Central memory CD8-positive, alpha-beta T cell (primary cell): Measurements from ENCODE around the gene GPRC5B.

Experiments
- ATAC-seq: fragments of 150-1000 bp; cut with Tn5 transposase; replicated peaks from 2 replicates; pipeline ENCODE4 v1.10.0; 2022; ENCODE audit warnings: mild to moderate bottlenecking, moderate FRiP score, moderate number of reproducible peaks; ENCODE audit not compliant: poor library complexity, severe bottlenecking; ENCODE audit errors: extremely low read depth
- DNase-seq, 2 donors: peaks; one replicate each; pipeline ENCODE4 v3.0.0; 2021; ENCODE audit warnings: low spot score in 2 of 2
- H3K27ac Mint-ChIP-seq: one replicate; pipeline ENCODE4 v1.8.0; 2022; ENCODE audit warnings: low read depth, mild to moderate bottlenecking, moderate library complexity, mixed read lengths
- H3K27me3 Mint-ChIP-seq: one replicate; pipeline ENCODE4 v1.8.0; 2022; ENCODE audit warnings: mixed read lengths
- H3K36me3 Mint-ChIP-seq: one replicate; pipeline ENCODE4 v1.8.0; 2022; ENCODE audit warnings: mild to moderate bottlenecking, moderate library complexity, mixed read lengths; ENCODE audit not compliant: insufficient read depth
- H3K4me1 Mint-ChIP-seq: one replicate; pipeline ENCODE4 v1.8.0; 2022; ENCODE audit warnings: mixed read lengths
- H3K4me3 Mint-ChIP-seq: one replicate; pipeline ENCODE4 v1.8.0; 2022; ENCODE audit warnings: mild to moderate bottlenecking, moderate library complexity, mixed read lengths
- H3K9me3 Mint-ChIP-seq: one replicate; pipeline ENCODE4 v1.8.0; 2022; ENCODE audit warnings: mixed read lengths

The GPRC5B gene

GRCh38 chr16:19876501-19877059, 8.1 kb downstream of the GPRC5B start:
- no peaks in the 10 kb centered on the region for H3K36me3 Mint-ChIP-seq

GRCh38 chr16:19875900-19876299, 8.7 kb downstream of the GPRC5B start:
- H3K36me3 Mint-ChIP-seq, result no peaks in the 10 kb centered on the region
- ATAC-seq (no peak), DNase-seq (no peak)
- H3K9me3 Mint-ChIP-seq, result no peaks in the 10 kb centered on the region
- peaks cover 28% of the 10 kb centered on the region for H3K27me3 Mint-ChIP-seq
- H3K4me3 Mint-ChIP-seq, result no peak overlapping the region
- no peak overlapping the region for H3K27ac Mint-ChIP-seq
- H3K4me1 Mint-ChIP-seq, result no peaks in the 10 kb centered on the region

More at GRCh38 chr16:19876501-19877059, 8.1 kb downstream of the GPRC5B start:
- H3K9me3 Mint-ChIP-seq, result no peaks in the 10 kb centered on the region
- no peak overlapping the region for H3K27ac Mint-ChIP-seq
- no peak overlapping the region for H3K4me3 Mint-ChIP-seq
- no peak for DNase-seq
- peaks cover 35% of the 10 kb centered on the region for H3K27me3 Mint-ChIP-seq
- no peak for ATAC-seq
- no peaks in the 10 kb centered on the region for H3K4me1 Mint-ChIP-seq

GRCh38 chr16:19874851-19875546, 9.6 kb downstream of the GPRC5B start:
- Mint-ChIP-seq H3K27me3 (peaks cover 24% of the 10 kb centered on the region), H3K9me3 (no peaks in the 10 kb centered on the region), H3K4me3 (no peak overlapping the region), H3K36me3 (no peaks in the 10 kb centered on the region), H3K4me1 (no peaks in the 10 kb centered on the region), H3K27ac (no peak overlapping the region)
- no peak for ATAC-seq
- no peak for DNase-seq

- DNase-seq (no peak), ATAC-seq (no peak)
- H3K27ac Mint-ChIP-seq, result no peak overlapping the region
- no peaks in the 10 kb centered on the region for H3K4me1 Mint-ChIP-seq
- H3K36me3 Mint-ChIP-seq, result no peaks in the 10 kb centered on the region
- H3K4me3 Mint-ChIP-seq, result no peak overlapping the region
- H3K9me3 Mint-ChIP-seq, result no peaks in the 10 kb centered on the region
- H3K27me3 Mint-ChIP-seq, result peaks cover 24% of the 10 kb centered on the region
Measured at GRCh38 chr16:19874026-19874425, 10.6 kb downstream of the GPRC5B start.

GRCh38 chr16:19872935-19873334, 11.7 kb downstream of the GPRC5B start:
- no peaks in the 10 kb centered on the region for H3K9me3 Mint-ChIP-seq
- no peak overlapping the region for H3K4me3 Mint-ChIP-seq
- H3K36me3 Mint-ChIP-seq, result no peaks in the 10 kb centered on the region
- no peak for ATAC-seq
- H3K27ac Mint-ChIP-seq, result no peak overlapping the region
- no peak for DNase-seq
- H3K27me3 Mint-ChIP-seq, result peaks cover 34% of the 10 kb centered on the region
- no peaks in the 10 kb centered on the region for H3K4me1 Mint-ChIP-seq

- Mint-ChIP-seq H3K9me3 (no peaks in the 10 kb centered on the region), H3K36me3 (no peaks in the 10 kb centered on the region), H3K27ac (no peak overlapping the region), H3K4me3 (no peak overlapping the region), H3K4me1 (no peaks in the 10 kb centered on the region), H3K27me3 (peaks cover 40% of the 10 kb centered on the region)
- DNase-seq (no peak), ATAC-seq (no peak)
Measured at GRCh38 chr16:19872179-19872863, 12.3 kb downstream of the GPRC5B start.

- ATAC-seq, result no peak
- no peaks in the 10 kb centered on the region for H3K9me3 Mint-ChIP-seq
- no peak overlapping the region for H3K4me3 Mint-ChIP-seq
- H3K4me1 Mint-ChIP-seq, result no peaks in the 10 kb centered on the region
- peaks cover 41% of the 10 kb centered on the region for H3K27me3 Mint-ChIP-seq
- H3K27ac Mint-ChIP-seq, result no peak overlapping the region
- DNase-seq, result no peak
- no peaks in the 10 kb centered on the region for H3K36me3 Mint-ChIP-seq
Measured at GRCh38 chr16:19871721-19872120, 12.9 kb downstream of the GPRC5B start.

GRCh38 chr16:19868421-19868820, 16.2 kb downstream of the GPRC5B start:
- Mint-ChIP-seq H3K4me3 (no peak overlapping the region), H3K27ac (peak overlapping the region; percentile 67), H3K27me3 (peaks cover 19% of the 10 kb centered on the region), H3K36me3 (no peaks in the 10 kb centered on the region), H3K4me1 (no peaks in the 10 kb centered on the region), H3K9me3 (no peaks in the 10 kb centered on the region)
- DNase-seq, result no peak
- ATAC-seq, result no peak

GRCh38 chr16:19864566-19864965, 20.1 kb downstream of the GPRC5B start:
- H3K4me1 Mint-ChIP-seq, result no peaks in the 10 kb centered on the region
- no peaks in the 10 kb centered on the region for H3K9me3 Mint-ChIP-seq

GRCh38 chr16:19863990-19864389, 20.7 kb downstream of the GPRC5B start:
- H3K36me3 Mint-ChIP-seq, result no peaks in the 10 kb centered on the region
- DNase-seq, result no peak
- no peaks in the 10 kb centered on the region for H3K9me3 Mint-ChIP-seq
- no peaks in the 10 kb centered on the region for H3K4me1 Mint-ChIP-seq
- no peak overlapping the region for H3K4me3 Mint-ChIP-seq
- H3K27me3 Mint-ChIP-seq, result peaks cover 19% of the 10 kb centered on the region
- ATAC-seq, result no peak
- H3K27ac Mint-ChIP-seq, result no peak overlapping the region

More at GRCh38 chr16:19864566-19864965, 20.1 kb downstream of the GPRC5B start:
- H3K27ac Mint-ChIP-seq, result no peak overlapping the region
- ATAC-seq, result no peak
- peaks cover 19% of the 10 kb centered on the region for H3K27me3 Mint-ChIP-seq
- H3K4me3 Mint-ChIP-seq, result no peak overlapping the region
- no peaks in the 10 kb centered on the region for H3K36me3 Mint-ChIP-seq
- DNase-seq, result no peak

GRCh38 chr16:19861811-19862327, 22.8 kb downstream of the GPRC5B start:
- no peak overlapping the region for H3K27ac Mint-ChIP-seq

GRCh38 chr16:19861133-19861532, 23.5 kb downstream of the GPRC5B start:
- H3K27me3 Mint-ChIP-seq, result peaks cover 9% of the 10 kb centered on the region
- no peak for ATAC-seq
- no peak overlapping the region for H3K4me3 Mint-ChIP-seq

More at GRCh38 chr16:19861811-19862327, 22.8 kb downstream of the GPRC5B start:
- DNase-seq, result no peak
- no peaks in the 10 kb centered on the region for H3K4me1 Mint-ChIP-seq
- no peaks in the 10 kb centered on the region for H3K9me3 Mint-ChIP-seq
- no peaks in the 10 kb centered on the region for H3K36me3 Mint-ChIP-seq
- peaks cover 9% of the 10 kb centered on the region for H3K27me3 Mint-ChIP-seq
- no peak for ATAC-seq
- H3K4me3 Mint-ChIP-seq, result no peak overlapping the region

More at GRCh38 chr16:19861133-19861532, 23.5 kb downstream of the GPRC5B start:
- H3K4me1 Mint-ChIP-seq, result no peaks in the 10 kb centered on the region
- no peaks in the 10 kb centered on the region for H3K36me3 Mint-ChIP-seq
- H3K27ac Mint-ChIP-seq, result no peak overlapping the region
- no peaks in the 10 kb centered on the region for H3K9me3 Mint-ChIP-seq
- no peak for DNase-seq
